BE2C (cell line): ENCODE results near the gene MTARC1.

Experiments
- DNase-seq: peaks from one replicate; pipeline ENCODE4 v3.0.0-alpha.2; 2020
- H3K27me3 ChIP-seq: fragments of 250-450 bp; sonication (Bioruptor Pico); 2 replicates; pipeline ENCODE4 v1.5.1; 2020; ENCODE audit warnings: mild to moderate bottlenecking
- H3K36me3 ChIP-seq: fragments of 250-450 bp; sonication (Bioruptor Pico); 2 replicates; pipeline ENCODE4 v1.5.1; 2020; ENCODE audit warnings: mild to moderate bottlenecking
- H3K4me1 ChIP-seq: fragments of 250-450 bp; sonication (Bioruptor Pico); 2 replicates; pipeline ENCODE4 v1.5.1; 2020
- H3K4me3 ChIP-seq: 2 replicates; pipeline ENCODE4 v1.5.1; 2011; ENCODE audit warnings: low read depth, low read length
- H3K9me3 ChIP-seq: fragments of 250-450 bp; sonication (Bioruptor Pico); 2 replicates; pipeline ENCODE4 v1.5.1; 2020
- CTCF ChIP-seq: IDR thresholded peaks from 2 replicates; pipeline ENCODE4 v1.5.1; 2012; ENCODE audit warnings: mild to moderate bottlenecking, low read depth, low read length

MTARC1 gene

GRCh38 chr1:220754212-220754917, 32.3 kb upstream of the MTARC1 start:
- no peak for TF ChIP-seq CTCF
- no peak for DNase-seq
- Histone ChIP-seq H3K4me1 (no peaks in the 10 kb centered on the region), H3K27me3 (0 out of 2 replicates have a peak, but pooled peaks cover 3% of the 10 kb centered on the region), H3K36me3 (no peaks in the 10 kb centered on the region), H3K9me3 (no peaks in the 10 kb centered on the region), H3K4me3 (no peak overlapping the region)

GRCh38 chr1:220754918-220755295, 31.8 kb upstream of the MTARC1 start:
- no peak for DNase-seq
- Histone ChIP-seq H3K27me3 (0 out of 2 replicates have a peak, but pooled peaks cover 3% of the 10 kb centered on the region), H3K36me3 (no peaks in the 10 kb centered on the region), H3K4me1 (no peaks in the 10 kb centered on the region), H3K9me3 (no peaks in the 10 kb centered on the region), H3K4me3 (no peak overlapping the region)
- no peak for TF ChIP-seq CTCF

GRCh38 chr1:220755309-220755708, 31.4 kb upstream of the MTARC1 start:
- no peaks in the 10 kb centered on the region for H3K9me3 ChIP-seq
- DNase-seq, result no peak
- 0 out of 2 replicates have a peak, but pooled peaks cover 3% of the 10 kb centered on the region for H3K27me3 ChIP-seq
- TF ChIP-seq CTCF, result no peak
- H3K36me3 ChIP-seq, result no peaks in the 10 kb centered on the region
- no peak overlapping the region for H3K4me3 ChIP-seq
- H3K4me1 ChIP-seq, result no peaks in the 10 kb centered on the region

GRCh38 chr1:220757441-220757840, 29.3 kb upstream of the MTARC1 start:
- Histone ChIP-seq H3K36me3 (no peaks in the 10 kb centered on the region), H3K4me3 (no peak overlapping the region), H3K4me1 (no peaks in the 10 kb centered on the region), H3K9me3 (no peaks in the 10 kb centered on the region; the same call in 1 of the 2 replicates), H3K27me3 (peaks cover 9% of the 10 kb centered on the region; the same call in 1 of the 2 replicates)
- DNase-seq, result no peak
- TF ChIP-seq CTCF, result no peak

- no peaks in the 10 kb centered on the region for H3K4me1 ChIP-seq
- H3K27me3 ChIP-seq, result peaks cover 9% of the 10 kb centered on the region; the same call in 1 of the 2 replicates
- no peak for DNase-seq
- H3K9me3 ChIP-seq, result no peaks in the 10 kb centered on the region; the same call in 1 of the 2 replicates
- no peak for TF ChIP-seq CTCF
- no peak overlapping the region for H3K4me3 ChIP-seq
- H3K36me3 ChIP-seq, result no peaks in the 10 kb centered on the region
Observed at GRCh38 chr1:220759147-220759546, 27.6 kb upstream of the MTARC1 start.

- H3K36me3 ChIP-seq, result no peaks in the 10 kb centered on the region
- no peaks in the 10 kb centered on the region for H3K4me1 ChIP-seq
- TF ChIP-seq CTCF, result no peak
- DNase-seq, result no peak
- H3K27me3 ChIP-seq, result peaks cover 6% of the 10 kb centered on the region; the same call in 1 of the 2 replicates
- no peak overlapping the region for H3K4me3 ChIP-seq
- no peaks in the 10 kb centered on the region; the same call in 1 of the 2 replicates for H3K9me3 ChIP-seq
Observed at GRCh38 chr1:220761688-220762427, 24.9 kb upstream of the MTARC1 start.
